ENCODE data around the gene ERC1. TPM values are rescaled to one million over a fixed set of nuclear protein-coding genes. Genes with fewer than 3 reads are reported as not detected.

The ERC1 gene
- total and polyA plus RNA-seq, 12 donors = 6.5 to 67.5 (median 47.5) TPM

DNA sequence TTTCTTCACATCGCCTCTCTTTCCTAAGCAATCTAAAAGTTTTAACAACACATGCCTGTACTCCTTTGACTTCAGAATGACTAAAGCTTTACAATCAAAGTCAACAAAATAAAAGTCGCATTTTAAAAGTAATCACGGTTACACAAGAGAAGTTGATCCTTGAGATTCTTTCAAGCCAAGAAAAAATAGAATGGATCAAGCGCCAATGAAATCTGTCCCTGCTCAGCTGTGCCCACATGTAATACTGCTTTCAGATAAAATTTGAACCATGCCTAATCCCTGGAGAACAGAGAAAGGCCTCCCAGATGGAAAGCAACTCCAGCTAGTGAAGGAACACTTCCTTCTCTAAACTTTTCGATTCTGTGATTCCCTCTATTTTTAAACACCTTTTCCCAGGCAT is 490.3 kb downstream of the ERC1 start:
- Histone ChIP-seq H3K27ac (no peak overlapping the region), H3K9me3 (no peaks in the 10 kb centered on the region), H3K4me3 (no peak overlapping the region), H3K36me3 (peaks cover 0 to 7% (median 0%) of the 10 kb centered on the region in 9 donors), H3K4me1 (no peaks in the 10 kb centered on the region), H3K27me3 (no peaks in the 10 kb centered on the region)
- intact Hi-C loops (cut with DNase I) = no loop called here
- no peak for DNase-seq
- TF ChIP-seq, protein P1, sequence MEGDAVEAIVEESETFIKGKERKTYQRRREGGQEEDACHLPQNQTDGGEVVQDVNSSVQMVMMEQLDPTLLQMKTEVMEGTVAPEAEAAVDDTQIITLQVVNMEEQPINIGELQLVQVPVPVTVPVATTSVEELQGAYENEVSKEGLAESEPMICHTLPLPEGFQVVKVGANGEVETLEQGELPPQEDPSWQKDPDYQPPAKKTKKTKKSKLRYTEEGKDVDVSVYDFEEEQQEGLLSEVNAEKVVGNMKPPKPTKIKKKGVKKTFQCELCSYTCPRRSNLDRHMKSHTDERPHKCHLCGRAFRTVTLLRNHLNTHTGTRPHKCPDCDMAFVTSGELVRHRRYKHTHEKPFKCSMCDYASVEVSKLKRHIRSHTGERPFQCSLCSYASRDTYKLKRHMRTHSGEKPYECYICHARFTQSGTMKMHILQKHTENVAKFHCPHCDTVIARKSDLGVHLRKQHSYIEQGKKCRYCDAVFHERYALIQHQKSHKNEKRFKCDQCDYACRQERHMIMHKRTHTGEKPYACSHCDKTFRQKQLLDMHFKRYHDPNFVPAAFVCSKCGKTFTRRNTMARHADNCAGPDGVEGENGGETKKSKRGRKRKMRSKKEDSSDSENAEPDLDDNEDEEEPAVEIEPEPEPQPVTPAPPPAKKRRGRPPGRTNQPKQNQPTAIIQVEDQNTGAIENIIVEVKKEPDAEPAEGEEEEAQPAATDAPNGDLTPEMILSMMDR (IDR thresholded peaks at IDR 0.05) = no peak
- ATAC-seq = no peak
- 72 to 75% methylated on average over 5 of the region's 5 CpGs for WGBS, 2 donors

GRCh38 chr12:1481906-1482305 is 490.9 kb downstream of the ERC1 start:
- intact Hi-C loops (cut with DNase I) = no loop called here
- H3K4me3 ChIP-seq = no peak overlapping the region
- no peak for DNase-seq
- 96 to 97% methylated on average over 8 of the region's 8 CpGs for WGBS, 2 donors
- no peaks in the 10 kb centered on the region for H3K9me3 ChIP-seq
- H3K27ac ChIP-seq = no peak overlapping the region
- no peaks in the 10 kb centered on the region for H3K4me1 ChIP-seq
- no peaks in the 10 kb centered on the region for H3K27me3 ChIP-seq
- no peak for ATAC-seq
- peaks cover 0 to 7% (median 0%) of the 10 kb centered on the region in 9 donors for H3K36me3 ChIP-seq
- TF ChIP-seq, protein P1 (IDR thresholded peaks at IDR 0.05) = no peak

DNA sequence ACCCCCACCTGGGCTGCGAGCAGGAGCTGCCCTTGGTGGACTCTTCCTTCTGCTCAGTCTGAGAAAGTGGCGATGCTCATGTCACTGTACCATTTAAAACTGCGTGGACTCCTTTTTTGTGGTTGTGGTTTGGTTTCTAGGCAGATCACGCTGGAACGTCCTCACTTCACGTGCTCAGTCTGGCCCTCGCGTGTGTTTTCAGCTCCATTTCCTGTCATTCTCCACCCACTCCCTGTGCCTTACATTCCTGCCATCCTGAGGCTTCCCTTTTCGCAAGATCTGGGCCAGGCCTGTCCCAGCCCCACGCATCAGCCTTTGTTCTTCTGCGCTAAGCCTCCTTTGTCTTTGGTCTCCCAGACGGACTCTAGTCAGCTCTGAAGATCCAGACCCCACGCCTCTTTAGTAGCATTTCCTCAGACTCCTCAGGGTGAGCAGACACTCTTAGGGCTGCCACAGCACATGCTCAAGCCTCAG is 497.9 kb downstream of the ERC1 start:
- WGBS, 2 donors = 75 to 79% methylated on average over 13 of the region's 13 CpGs
- Histone ChIP-seq H3K4me1 (peaks cover 0 to 13% (median 0%) of the 10 kb centered on the region in 9 donors), H3K27me3 (no peaks in the 10 kb centered on the region), H3K27ac (no peak overlapping the region), H3K9me3 (no peaks in the 10 kb centered on the region), H3K4me3 (no peak overlapping the region), H3K36me3 (peaks cover 0 to 47% (median 20%) of the 10 kb centered on the region in 9 donors)
- no peak for DNase-seq
- ATAC-seq = peak in 2 of 8 donors; percentile 33 to 41
- intact Hi-C loops (cut with DNase I) = no loop called here
- TF ChIP-seq, protein P1 (IDR thresholded peaks at IDR 0.05) = no peak

- DNase-seq (no peak), ATAC-seq (no peak)
- WGBS, 2 donors = 80 to 81% methylated on average over 16 of the region's 16 CpGs
Measured at GRCh38 chr12:1491983-1492697, 501.1 kb downstream of the ERC1 start.

More at GRCh38 chr12:1491983-1492697, 501.1 kb downstream of the ERC1 start:
- Histone ChIP-seq H3K4me1 (peaks cover 0 to 18% (median 8%) of the 10 kb centered on the region in 9 donors), H3K9me3 (no peaks in the 10 kb centered on the region), H3K27me3 (no peaks in the 10 kb centered on the region), H3K36me3 (peaks cover 0 to 52% (median 20%) of the 10 kb centered on the region in 9 donors), H3K27ac (no peak overlapping the region), H3K4me3 (no peak overlapping the region)
- TF ChIP-seq, protein P1 (IDR thresholded peaks at IDR 0.05) = no peak
- intact Hi-C loops (cut with DNase I) = no loop called here

Data from heart right ventricle (tissue), 16 donors.